T-cell (primary cell): Measurements from ENCODE around the gene TASP1. TPM values are rescaled to one million over a fixed set of nuclear protein-coding genes. Genes with fewer than 3 reads are reported as not detected.

Experiments used
- ATAC-seq, 4 experiments: fragments of 200-7000 bp in 3 of 4; fragments of 150-1000 bp in 1 of 4; cut with Tn5 transposase; replicated peaks in 1 of 4; 1 replicate in 3 of 4; 2 replicates in 1 of 4; pipeline ENCODE4 v1.10.0; 2021; ENCODE audit warnings: moderate library complexity in 3 of 4, mild to moderate bottlenecking in 2 of 4, moderate number of reproducible peaks in 1 of 4
- CTCF ChIA-PET, 2 donors: fragments of 300-600 bp; sonication (Branson Sonifier 250); formaldehyde crosslinking; loops; one replicate each; lab custom pipeline; 2022; ENCODE audit warnings: antibody characterized with exemption in 2 of 2; lab: Charles Lee
- POLR2A ChIA-PET, 2 donors: fragments of 300-600 bp; sonication (Branson Sonifier 250); formaldehyde crosslinking; loops; one replicate each; lab custom pipeline; 2022; ENCODE audit warnings: antibody characterized with exemption in 2 of 2; lab: Charles Lee
- DNase-seq, 35 experiments: peaks; one replicate each; pipeline versions ENCODE4 v3.0.0 to v3.0.0-alpha.2; 2013 to 2023
- H3K27ac ChIP-seq: one replicate; pipeline ENCODE4 v1.5.1; 2013; ENCODE audit warnings: low read length
- H3K27me3 ChIP-seq, 2 experiments: replicated peaks in 1 of 2; 1 replicate in 1 of 2; 2 replicates in 1 of 2; pipeline versions ENCODE4 v1.6.1 to v1.7.0; 2013; ENCODE audit warnings: low read length in 1 of 2, mixed read lengths in 1 of 2; ENCODE audit not compliant: control insufficient read depth in 2 of 2, insufficient read depth in 2 of 2; ENCODE audit errors: extremely low read depth in 1 of 2
- H3K36me3 ChIP-seq, 2 donors: 1 replicate in 1 of 2; 2 replicates in 1 of 2; pipeline versions ENCODE4 v1.6.1 to v1.7.0; 2013; ENCODE audit warnings: low read length in 1 of 2; ENCODE audit not compliant: control insufficient read depth in 2 of 2, insufficient read depth in 1 of 2; ENCODE audit errors: extremely low read depth in 1 of 2
- H3K4me1 ChIP-seq, 2 experiments: 1 replicate in 1 of 2; 2 replicates in 1 of 2; pipeline versions ENCODE4 v1.6.1 to v1.7.0; 2013; ENCODE audit warnings: low read length in 2 of 2, mixed read lengths in 1 of 2; ENCODE audit not compliant: insufficient read depth in 2 of 2, control insufficient read depth in 1 of 2; ENCODE audit errors: extremely low read depth in 1 of 2
- H3K4me3 ChIP-seq, 2 donors: 1 replicate in 1 of 2; 2 replicates in 1 of 2; pipeline versions ENCODE4 v1.5.1 to v1.7.0; 2013; ENCODE audit warnings: mild to moderate bottlenecking in 2 of 2, low read length in 1 of 2, moderate library complexity in 1 of 2; ENCODE audit not compliant: control insufficient read depth in 1 of 2; ENCODE audit errors: extremely low read depth in 1 of 2
- H3K9me3 ChIP-seq: 2 replicates; pipeline ENCODE4 v1.7.0; 2013
- H3K27ac Mint-ChIP-seq, 2 donors: one replicate each; pipeline ENCODE4 v1.8.0; 2020 to 2021; ENCODE audit warnings: mild to moderate bottlenecking in 2 of 2, mixed read lengths in 2 of 2
- H3K27me3 Mint-ChIP-seq, 2 donors: one replicate each; pipeline ENCODE4 v1.8.0; 2021 to 2022; ENCODE audit warnings: mixed read lengths in 2 of 2
- H3K36me3 Mint-ChIP-seq: one replicate; pipeline ENCODE4 v1.8.0; 2021; ENCODE audit warnings: mixed read lengths
- H3K4me1 Mint-ChIP-seq, 3 donors: one replicate each; pipeline ENCODE4 v1.8.0; 2020 to 2022; ENCODE audit warnings: mixed read lengths in 3 of 3, mild to moderate bottlenecking in 1 of 3
- H3K4me3 Mint-ChIP-seq, 3 donors: one replicate each; pipeline ENCODE4 v1.8.0; 2020 to 2022; ENCODE audit warnings: mild to moderate bottlenecking in 3 of 3, mixed read lengths in 3 of 3, moderate library complexity in 3 of 3
- H3K9me3 Mint-ChIP-seq, 3 donors: one replicate each; pipeline ENCODE4 v1.8.0; 2020 to 2022; ENCODE audit warnings: mixed read lengths in 3 of 3
- WGBS: methylation state at CpG from one replicate; pipeline ENCODE4 v1.1.5; 2013; ENCODE audit warnings: missing lambda C conversion rate; ENCODE audit not compliant: insufficient coverage; 5-methylcytosine and 5-hydroxymethylcytosine counted together
- total RNA-seq, 35 experiments: library from RNA in 6 of 35; stranded (reverse) in 6 of 35; fragments of 120-200 nt in 1 of 35; gene quantifications; one replicate each; pipeline versions ENCODE4 v1.2.1 to v1.2.4 and lab custom pipeline; 2013 to 2026

Gene TASP1
- total RNA-seq, 5 donors from 2014 or later (not counting 1 experiment from before 2014, with no cell fraction given): 11.2 to 19.4 (median 13.8) TPM

DNA sequence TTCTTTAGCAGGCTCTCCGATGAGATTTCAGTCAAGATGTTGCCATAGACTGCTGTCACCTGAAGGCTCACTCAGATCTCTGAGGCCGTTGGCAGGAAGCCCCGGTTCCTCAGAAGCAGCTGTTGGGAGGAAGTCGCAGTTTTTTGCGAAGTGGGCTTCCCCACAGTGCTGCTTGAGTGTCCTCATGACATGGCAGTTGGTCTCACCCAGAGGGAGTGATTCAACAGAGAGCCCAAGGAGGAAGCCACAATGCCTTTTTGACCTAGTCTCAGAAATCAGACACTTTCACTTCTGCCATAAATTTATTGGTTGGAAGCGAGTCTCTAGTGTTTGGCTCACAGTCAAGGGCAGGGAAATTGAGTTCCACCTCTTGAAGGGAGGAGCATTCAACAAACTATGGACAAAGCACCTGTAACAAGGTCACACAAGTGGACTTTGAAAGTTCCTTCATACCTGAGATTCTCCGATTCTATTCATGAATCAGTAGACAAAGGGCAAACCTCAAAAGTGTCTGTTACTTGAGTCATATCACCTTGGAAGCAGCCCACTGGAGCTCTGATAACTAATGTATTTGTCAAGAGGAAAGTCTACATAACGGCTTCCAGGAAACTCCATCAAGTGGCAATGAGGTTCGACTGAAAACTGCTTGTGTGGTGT lies 208.3 kb downstream of the TASP1 start:
- CTCF ChIA-PET: no interaction called here
- H3K27me3 Mint-ChIP-seq: no peaks in the 10 kb centered on the region
- no peaks in the 10 kb centered on the region for H3K9me3 ChIP-seq
- H3K9me3 Mint-ChIP-seq: no peaks in the 10 kb centered on the region
- peaks cover 53% of the 10 kb centered on the region for H3K36me3 Mint-ChIP-seq
- no peak overlapping the region for H3K4me3 ChIP-seq
- DNase-seq (no peak), ATAC-seq (no peak)
- no peaks in the 10 kb centered on the region for H3K27me3 ChIP-seq
- no peak overlapping the region for H3K27ac Mint-ChIP-seq
- H3K36me3 ChIP-seq: peaks cover 6 to 7% of the 10 kb centered on the region in 2 donors
- H3K4me1 ChIP-seq: no peaks in the 10 kb centered on the region
- no peak overlapping the region for H3K4me3 Mint-ChIP-seq
- WGBS: 51% methylated on average over 6 of the region's 9 CpGs
- POLR2A ChIA-PET: no interaction called here
- H3K4me1 Mint-ChIP-seq: no peaks in the 10 kb centered on the region
- H3K27ac ChIP-seq: no peak overlapping the region

- no peak for DNase-seq
- no peak for ATAC-seq
- H3K9me3 ChIP-seq: no peaks in the 10 kb centered on the region
- WGBS: no CpG with 5 or more reads among the region's 1 CpG
- no peak overlapping the region for H3K4me3 ChIP-seq
- peaks cover 46% of the 10 kb centered on the region for H3K36me3 Mint-ChIP-seq
- ChIA-PET POLR2A (no interaction called here), CTCF (no interaction called here)
- no peaks in the 10 kb centered on the region for H3K4me1 Mint-ChIP-seq
- no peaks in the 10 kb centered on the region for H3K27me3 Mint-ChIP-seq
- no peak overlapping the region for H3K4me3 Mint-ChIP-seq
- H3K9me3 Mint-ChIP-seq: no peaks in the 10 kb centered on the region
- H3K27ac Mint-ChIP-seq: no peak overlapping the region
- H3K27me3 ChIP-seq: no peaks in the 10 kb centered on the region
- H3K4me1 ChIP-seq: no peaks in the 10 kb centered on the region
- peaks cover 0 to under 1% of the 10 kb centered on the region in 2 donors for H3K36me3 ChIP-seq
- no peak overlapping the region for H3K27ac ChIP-seq
These were observed 210.0 kb downstream of the TASP1 start for GRCh38 chr20:13428684-13429083.

GRCh38 chr20:13426870-13427269 lies 211.9 kb downstream of the TASP1 start:
- no peaks in the 10 kb centered on the region for H3K4me1 ChIP-seq
- no peaks in the 10 kb centered on the region for H3K27me3 Mint-ChIP-seq
- H3K36me3 ChIP-seq: no peaks in the 10 kb centered on the region
- H3K9me3 ChIP-seq: no peaks in the 10 kb centered on the region
- H3K4me3 Mint-ChIP-seq: no peak overlapping the region
- WGBS: no CpG with 5 or more reads among the region's 3 CpGs
- ChIA-PET CTCF (interaction anchor here in 1 of 2 donors (0.6 kb wide), 1 partner anchor 933 kb away, joined by 3 read pairs; no protein-coding TSS in a partner anchor), POLR2A (no interaction called here)
- H3K4me1 Mint-ChIP-seq: no peaks in the 10 kb centered on the region
- no peak for DNase-seq
- no peak overlapping the region for H3K4me3 ChIP-seq
- no peak overlapping the region for H3K27ac Mint-ChIP-seq
- no peak for ATAC-seq
- no peaks in the 10 kb centered on the region for H3K27me3 ChIP-seq
- peaks cover 39% of the 10 kb centered on the region for H3K36me3 Mint-ChIP-seq
- H3K27ac ChIP-seq: no peak overlapping the region
- no peaks in the 10 kb centered on the region for H3K9me3 Mint-ChIP-seq

DNA sequence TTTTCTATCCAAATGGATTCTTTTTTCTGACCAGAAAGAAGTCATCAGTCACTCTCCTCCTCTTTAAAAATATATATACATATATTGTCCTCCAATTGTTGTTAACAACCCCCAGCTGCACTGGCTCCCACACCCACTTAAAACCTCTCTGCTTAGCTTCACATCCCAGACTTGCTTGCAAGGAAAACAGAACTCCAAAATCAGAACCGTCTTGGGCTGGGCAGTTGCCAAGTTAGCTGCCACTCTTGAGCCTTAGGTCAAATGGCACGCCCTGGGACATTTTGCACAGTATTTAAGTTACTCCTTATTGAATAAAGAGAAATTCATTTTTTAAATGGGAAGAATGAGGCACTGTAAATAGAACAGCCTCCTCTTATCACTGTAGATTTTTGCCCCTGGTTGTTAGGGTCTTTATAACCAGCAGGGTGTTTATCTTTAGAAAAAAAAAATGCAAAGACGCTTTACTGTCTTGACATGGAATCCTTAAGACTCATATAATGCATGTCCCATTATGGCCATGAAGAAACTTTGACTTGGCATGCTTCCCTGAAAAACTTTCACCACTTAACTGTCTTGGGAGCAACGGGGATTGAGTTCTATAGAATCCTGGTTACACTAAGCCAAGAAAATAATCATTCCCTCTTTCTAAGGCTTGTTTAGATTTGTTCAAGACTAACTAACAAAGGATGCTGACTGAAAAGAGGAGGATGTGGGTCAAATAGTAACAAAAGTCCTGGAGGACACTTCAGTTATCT lies 213.2 kb downstream of the TASP1 start:
- CTCF ChIA-PET: no interaction called here
- Mint-ChIP-seq H3K36me3 (peaks cover 33% of the 10 kb centered on the region), H3K27me3 (no peaks in the 10 kb centered on the region), H3K4me3 (no peak overlapping the region), H3K27ac (no peak overlapping the region), H3K9me3 (no peaks in the 10 kb centered on the region), H3K4me1 (no peaks in the 10 kb centered on the region)
- no peak overlapping the region for H3K27ac ChIP-seq
- H3K27me3 ChIP-seq: no peaks in the 10 kb centered on the region
- DNase-seq: no peak
- no peak for ATAC-seq
- no peaks in the 10 kb centered on the region for H3K4me1 ChIP-seq
- H3K4me3 ChIP-seq: no peak overlapping the region
- WGBS: 100% methylated on average over 1 of the region's 4 CpGs
- H3K36me3 ChIP-seq: no peaks in the 10 kb centered on the region
- POLR2A ChIA-PET: no interaction called here
- no peaks in the 10 kb centered on the region for H3K9me3 ChIP-seq

GRCh38 chr20:13424174-13424833 lies 214.4 kb downstream of the TASP1 start:
- no peak overlapping the region for H3K4me3 Mint-ChIP-seq
- Histone ChIP-seq H3K27ac (no peak overlapping the region), H3K4me3 (no peak overlapping the region), H3K4me1 (no peaks in the 10 kb centered on the region), H3K27me3 (no peaks in the 10 kb centered on the region), H3K9me3 (no peaks in the 10 kb centered on the region), H3K36me3 (no peaks in the 10 kb centered on the region)
- H3K27ac Mint-ChIP-seq: no peak overlapping the region
- CTCF ChIA-PET: no interaction called here
- peaks cover 21% of the 10 kb centered on the region for H3K36me3 Mint-ChIP-seq
- POLR2A ChIA-PET: interaction anchor here in 1 of 2 donors (0.6 kb wide), 1 partner anchor 147 kb away, joined by 4 read pairs; no protein-coding TSS in a partner anchor
- no peaks in the 10 kb centered on the region for H3K9me3 Mint-ChIP-seq
- 100% methylated on average over 1 of the region's 5 CpGs for WGBS
- H3K27me3 Mint-ChIP-seq: no peaks in the 10 kb centered on the region
- DNase-seq: no peak
- ATAC-seq: no peak
- no peaks in the 10 kb centered on the region for H3K4me1 Mint-ChIP-seq

DNA sequence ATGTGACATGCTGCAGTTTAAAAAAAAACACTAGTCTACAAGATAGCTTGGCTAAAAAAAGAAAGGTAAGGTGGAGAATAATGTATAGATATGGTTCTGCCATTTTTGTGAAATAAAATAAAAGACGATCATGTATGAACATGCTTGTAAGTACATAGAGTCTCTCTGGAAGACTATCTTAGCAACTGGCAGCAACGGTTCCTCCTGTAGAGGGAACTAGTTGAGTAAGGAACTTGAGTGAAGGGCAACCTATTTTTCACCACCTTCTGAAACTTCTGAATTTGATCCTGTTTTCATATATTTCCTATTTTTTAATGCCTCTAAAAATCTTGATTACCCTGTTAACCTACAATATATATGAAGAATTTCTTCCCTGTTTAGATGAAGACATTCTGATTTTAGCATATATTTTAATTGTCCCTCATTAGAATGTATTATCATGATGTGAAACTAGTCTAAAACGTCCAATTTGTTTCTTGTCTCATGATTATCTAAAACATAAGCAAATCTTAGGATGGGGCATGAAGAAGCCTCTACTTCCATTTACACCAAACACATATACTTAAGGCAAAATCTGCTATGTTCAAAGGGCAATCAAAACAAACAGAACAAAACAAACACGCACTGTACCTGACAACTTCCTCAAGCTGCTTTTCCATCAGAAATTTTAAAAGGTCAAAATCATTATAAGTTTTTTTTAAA lies 215.1 kb downstream of the TASP1 start:
- no peak for ATAC-seq
- POLR2A ChIA-PET: no interaction called here
- no peak overlapping the region for H3K27ac Mint-ChIP-seq

More for the DNA sequence above, 215.1 kb downstream of the TASP1 start:
- CTCF ChIA-PET: no interaction called here
- Histone ChIP-seq H3K27me3 (no peaks in the 10 kb centered on the region), H3K4me3 (no peak overlapping the region), H3K36me3 (no peaks in the 10 kb centered on the region), H3K4me1 (no peaks in the 10 kb centered on the region), H3K27ac (no peak overlapping the region), H3K9me3 (no peaks in the 10 kb centered on the region)
- DNase-seq: no peak
- 100% methylated on average over 1 of the region's 4 CpGs for WGBS
- Mint-ChIP-seq H3K27me3 (no peaks in the 10 kb centered on the region), H3K4me1 (no peaks in the 10 kb centered on the region), H3K4me3 (no peak overlapping the region), H3K9me3 (no peaks in the 10 kb centered on the region), H3K36me3 (peaks cover 20% of the 10 kb centered on the region)
